OCI-M1 (cell line): ENCODE measurements around the gene ANKRD49.

Experiments
- DNase-seq: peaks from one replicate; lab custom pipeline; 2025; lab: John Stamatoyannopoulos, UW

The ANKRD49 gene

DNA sequence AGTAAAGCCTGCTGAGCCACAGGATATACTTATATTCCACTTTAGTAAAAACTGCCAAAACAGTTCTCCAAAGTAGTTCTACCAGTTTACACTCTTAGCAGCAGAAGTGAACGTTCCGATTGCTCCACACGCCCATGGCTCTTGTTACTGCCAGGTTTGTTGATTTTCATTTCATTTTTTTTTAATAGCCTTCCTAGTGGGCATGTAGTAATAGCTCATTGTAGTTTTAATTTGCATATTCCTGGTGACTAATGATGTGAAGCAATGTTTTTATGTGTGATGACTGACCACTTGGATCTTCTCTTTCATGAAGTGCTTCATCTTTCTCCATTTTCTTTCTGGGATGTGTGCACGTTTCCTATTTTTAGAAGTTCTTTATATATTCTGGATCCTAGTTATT lies 13.7 kb downstream of the ANKRD49 start:
- DNase-seq, result no peak

DNA sequence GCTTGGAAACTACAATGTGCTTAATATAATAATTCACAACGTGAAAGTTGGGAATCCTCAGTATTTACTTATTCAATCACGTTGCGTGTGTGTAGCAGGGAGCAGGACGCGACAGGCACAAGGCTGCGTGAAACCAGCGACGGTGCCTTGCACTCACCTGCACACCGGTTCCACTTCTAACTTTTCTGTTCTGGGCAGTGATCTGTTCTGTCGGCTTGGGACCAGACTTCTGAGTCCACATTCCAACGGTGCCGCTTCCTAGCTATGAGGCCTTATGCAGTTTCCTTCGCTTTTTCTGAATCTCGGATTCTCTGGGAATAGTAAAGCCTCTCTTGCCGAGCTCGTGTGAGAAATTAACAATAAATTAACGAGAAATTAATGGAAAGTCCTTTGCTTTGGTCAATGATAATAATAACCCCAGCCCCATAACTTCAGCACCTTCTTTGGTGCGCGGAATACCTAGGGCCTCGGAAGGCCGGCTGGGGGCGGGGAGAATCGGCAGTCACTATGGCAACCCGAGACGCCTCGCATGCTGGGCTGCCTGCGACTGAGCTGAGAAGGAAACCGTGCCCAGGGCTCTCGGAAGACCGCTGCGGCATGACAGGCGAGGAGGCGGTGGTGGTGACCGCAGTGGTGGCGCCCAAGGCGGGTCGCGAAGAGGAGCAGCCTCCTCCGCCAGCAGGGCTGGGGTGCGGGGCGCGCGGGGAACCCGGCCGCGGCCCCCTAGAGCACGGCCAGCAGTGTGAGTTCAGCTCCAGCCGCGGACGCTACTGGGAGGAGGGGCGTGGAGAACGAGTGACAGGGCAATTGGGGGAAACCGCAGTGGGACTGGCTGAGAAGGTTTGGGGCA lies 18.4 kb downstream of the ANKRD49 start, which contains the start of gene C11orf97:
Gene C11orf97 (plus strand): TSS at position 530 of the 850 bp plus-strand sequence. CDS start 68 bp downstream, at position 598.
- DNase-seq, result peak; percentile 27

DNA sequence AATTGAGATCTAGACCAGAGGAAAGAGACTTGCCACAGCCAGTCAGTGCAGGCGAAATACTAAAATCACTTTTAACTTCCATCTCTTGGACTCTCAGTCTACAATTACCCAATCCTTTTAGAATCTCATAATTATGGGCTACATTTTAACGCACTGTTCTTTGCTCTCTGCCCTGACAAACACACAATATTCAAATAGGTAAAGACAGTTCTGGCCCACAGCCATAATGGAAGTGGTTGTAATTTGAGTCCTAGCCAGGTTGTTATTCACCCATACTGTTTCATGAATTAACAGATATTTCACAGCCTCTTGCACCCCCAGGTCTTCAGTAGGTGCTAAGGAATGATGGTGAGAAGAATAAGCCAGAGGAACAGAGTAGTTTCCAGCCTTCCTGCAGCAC lies 19.3 kb downstream of the ANKRD49 start:
- DNase-seq, result no peak

DNA sequence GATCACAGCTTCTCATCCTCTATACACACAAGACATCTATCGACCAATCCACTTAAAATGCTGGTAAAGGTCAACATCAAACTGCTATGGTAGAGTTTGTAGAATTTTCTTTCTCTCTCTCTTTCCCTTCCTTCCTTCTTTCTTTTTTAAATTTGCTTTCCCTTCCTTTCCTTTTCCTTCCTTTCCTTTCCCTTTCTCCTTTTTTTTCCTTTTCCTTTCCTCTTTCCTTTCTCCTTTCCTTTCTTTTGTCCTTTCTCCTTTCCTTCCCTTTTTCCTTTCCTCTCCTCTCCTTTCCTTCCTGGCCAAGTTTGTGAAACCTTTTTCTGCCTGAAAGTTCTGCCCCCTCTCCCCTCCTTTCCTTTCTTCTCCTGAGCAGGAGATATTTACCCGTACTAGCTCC lies 21.6 kb downstream of the ANKRD49 start:
- no peak for DNase-seq

DNA sequence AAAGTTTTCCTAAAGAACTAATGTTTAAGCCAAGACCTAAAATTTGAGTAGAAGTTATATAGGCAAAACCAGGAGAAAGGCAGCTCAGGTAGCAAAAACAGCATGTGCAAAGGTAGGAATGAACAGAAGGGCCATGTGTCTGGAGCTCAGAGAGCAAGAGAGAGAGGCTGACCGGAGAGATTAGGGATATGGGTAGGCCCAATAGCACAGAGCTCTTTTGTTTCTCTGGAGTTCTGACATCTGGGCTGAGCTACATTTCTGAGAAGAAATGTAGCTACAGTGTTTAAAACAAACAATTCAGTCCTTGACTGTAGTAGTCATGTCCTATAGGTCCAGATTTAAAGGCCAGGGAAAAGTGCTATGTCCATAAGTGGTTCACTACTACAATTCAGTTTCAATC lies 22.9 kb downstream of the ANKRD49 start:
- DNase-seq, result no peak

DNA sequence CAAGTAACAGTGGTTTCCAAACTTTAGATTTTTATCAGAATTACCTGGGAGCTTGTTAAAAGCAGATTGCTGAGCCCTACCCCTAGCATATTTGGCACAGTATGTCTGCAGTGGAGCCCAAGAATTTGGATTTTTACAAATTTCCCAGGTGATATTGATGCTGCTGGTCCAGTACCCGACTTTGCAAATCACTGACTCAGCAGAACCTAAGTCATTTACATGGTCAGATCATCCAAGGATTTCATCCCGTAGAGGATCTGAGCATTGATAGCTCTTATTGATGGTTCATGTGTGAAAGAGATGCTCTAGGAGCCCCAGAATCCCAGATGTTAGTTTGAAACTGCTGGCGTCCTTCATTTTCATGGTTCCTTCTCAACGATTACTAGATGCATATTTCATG lies 24.5 kb downstream of the ANKRD49 start:
- DNase-seq, result no peak

DNA sequence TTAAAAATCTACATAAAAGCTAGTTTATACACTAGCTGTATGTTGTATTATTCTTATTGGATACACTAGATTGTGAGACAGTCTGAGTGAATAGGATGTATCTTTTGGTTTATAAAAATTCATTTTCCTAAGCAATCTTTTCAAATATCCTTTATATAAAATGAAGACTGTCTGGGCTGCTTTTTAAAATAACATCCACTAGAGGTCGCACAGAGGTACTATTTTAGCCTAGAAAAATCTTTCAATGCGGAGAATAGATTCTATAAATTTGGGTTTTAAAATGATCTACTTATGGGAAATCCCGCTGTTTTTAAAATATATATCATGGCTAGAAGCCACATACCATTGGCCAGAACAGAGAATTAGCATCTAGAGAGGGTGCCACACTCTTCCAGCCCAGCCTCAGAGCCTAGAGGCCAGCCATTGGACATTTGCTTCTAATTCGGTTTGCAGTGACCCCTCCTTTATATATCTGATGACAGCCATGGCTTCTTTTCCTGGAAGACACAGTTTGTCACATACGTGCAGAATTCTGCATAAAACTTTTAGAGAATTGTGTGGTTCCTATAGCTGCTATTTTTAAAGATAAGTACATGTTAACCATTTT lies 25.8 kb downstream of the ANKRD49 start:
- peak; percentile 73 for DNase-seq

DNA sequence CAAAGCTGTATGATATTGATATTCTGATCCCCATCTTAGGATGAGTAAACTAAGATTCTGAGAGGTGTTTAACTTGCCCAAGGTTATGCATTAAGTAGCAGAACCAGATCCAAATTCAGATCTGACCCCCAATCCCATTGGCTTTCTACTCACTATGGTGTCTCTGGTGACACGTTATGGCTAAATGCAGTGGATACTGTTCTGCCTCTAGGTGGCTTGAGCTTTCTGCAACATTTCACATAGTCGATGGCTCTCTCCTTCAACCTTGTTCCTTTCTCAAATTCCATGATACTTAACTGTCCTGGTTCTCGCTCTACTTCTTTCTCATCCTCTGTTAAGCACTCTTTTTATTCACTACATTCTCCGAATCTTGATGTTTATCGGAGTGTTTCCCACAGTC lies 27.9 kb downstream of the ANKRD49 start:
- peak; percentile 36 for DNase-seq

DNA sequence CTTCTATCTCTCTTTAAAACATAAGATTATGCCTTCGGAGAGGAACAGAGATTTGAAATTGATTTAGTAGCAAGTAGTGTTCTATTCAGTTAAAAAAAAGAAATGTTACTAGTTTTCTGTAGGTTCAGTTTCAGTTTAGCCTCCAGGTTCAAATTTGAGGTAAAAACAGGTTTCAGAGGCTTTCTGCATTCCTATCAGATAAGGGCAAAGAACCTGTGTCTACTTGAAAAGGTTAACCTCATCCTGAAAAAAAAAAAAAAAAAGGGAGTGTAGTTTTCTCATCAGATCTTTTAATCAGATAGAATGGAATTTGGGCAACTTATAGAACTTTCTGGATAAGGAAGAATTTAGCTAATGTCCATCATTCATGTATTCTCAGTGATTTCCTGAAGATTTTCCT lies 30.6 kb downstream of the ANKRD49 start:
- DNase-seq, result no peak

DNA sequence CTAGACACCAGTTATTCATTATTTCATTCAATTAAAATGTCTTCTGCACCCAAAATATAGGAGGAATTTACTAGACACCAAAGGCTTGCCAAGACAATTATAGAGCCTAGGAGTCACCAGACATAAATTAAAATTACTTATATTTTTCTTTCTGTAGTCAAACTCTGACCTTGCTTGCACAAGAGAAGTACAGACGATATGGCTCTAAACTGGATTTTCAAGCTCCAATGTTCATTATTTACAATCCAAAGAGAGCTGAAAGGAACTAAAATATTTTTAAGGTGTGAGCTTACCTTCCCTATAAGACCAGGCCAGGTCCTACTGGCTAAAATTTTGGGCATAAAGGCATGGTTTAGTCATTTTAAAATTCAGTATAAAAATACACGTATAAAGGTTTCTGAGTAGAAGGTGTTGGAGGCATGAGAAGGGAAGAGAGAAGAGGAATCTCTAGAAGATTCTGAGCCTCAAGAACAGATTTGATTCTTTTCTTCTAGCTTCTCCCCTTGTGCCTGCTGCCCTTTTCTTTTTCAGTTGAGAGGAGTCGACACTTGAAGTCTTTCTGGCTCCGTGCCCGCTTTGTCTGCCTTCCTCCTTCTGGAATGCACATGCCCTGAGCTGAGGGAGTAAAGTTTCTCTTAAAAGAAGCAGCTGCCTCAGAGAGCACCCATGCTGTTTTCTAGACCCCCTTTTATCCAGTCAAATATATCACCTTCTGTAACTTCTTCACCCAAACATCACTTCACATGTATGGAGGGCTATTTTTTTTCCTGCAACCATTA lies 32.0 kb downstream of the ANKRD49 start:
- DNase-seq, result peak; percentile 64

DNA sequence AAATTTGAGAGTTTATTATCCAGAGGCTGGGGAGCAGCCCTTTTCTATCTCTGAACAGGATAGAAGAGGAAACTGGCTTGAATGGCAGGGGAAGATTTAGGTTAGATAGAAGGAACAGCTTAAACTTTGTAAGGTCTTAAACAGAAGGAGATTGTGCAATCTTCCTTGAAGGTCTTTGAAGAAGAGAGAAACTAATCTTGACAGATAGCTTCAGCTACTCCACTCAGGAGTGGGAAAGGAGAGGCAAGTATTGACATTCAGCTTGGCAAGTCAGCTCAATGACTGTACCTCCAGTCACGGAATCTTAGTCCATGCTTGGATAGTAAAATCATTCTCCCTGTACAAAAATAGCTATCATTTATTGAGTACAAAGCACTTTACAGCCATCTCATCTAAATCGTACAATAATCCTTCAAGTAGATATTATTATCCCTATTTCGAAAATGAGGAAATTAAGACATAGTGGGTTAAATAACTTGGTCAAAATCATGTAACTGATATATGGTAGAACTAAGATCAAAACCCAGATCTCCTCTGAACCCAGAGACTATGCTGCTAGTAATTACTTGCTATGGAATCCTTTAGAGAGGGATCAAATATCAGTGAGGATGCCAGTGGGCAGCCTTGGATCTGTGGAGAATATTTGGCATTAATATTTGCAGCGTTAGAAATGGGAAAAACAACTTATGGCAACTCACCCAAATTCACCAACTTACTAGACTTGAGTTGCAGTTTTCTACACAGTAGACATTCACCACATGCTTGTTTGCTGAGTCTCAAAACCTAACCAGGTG lies 33.1 kb downstream of the ANKRD49 start:
- DNase-seq, result peak; percentile 75

DNA sequence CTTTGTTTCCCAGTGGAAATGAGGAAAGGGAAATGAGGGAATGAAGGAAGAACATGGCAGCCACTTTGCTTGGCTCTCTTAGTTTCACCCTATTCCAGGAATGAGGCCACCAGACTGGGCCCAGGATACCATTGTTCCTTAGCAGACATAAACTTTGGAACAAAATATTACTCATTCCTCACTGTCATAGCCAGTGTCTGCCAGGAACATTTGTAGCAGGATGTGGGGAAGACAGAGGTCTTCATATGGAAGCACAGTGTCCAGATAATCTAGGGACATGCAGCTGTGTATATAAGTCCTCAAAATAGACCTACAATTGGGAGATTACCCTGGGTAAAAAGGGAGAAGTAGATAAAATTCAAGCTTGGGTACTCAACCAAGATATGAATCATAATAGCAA lies 34.8 kb downstream of the ANKRD49 start:
- no peak for DNase-seq

DNA sequence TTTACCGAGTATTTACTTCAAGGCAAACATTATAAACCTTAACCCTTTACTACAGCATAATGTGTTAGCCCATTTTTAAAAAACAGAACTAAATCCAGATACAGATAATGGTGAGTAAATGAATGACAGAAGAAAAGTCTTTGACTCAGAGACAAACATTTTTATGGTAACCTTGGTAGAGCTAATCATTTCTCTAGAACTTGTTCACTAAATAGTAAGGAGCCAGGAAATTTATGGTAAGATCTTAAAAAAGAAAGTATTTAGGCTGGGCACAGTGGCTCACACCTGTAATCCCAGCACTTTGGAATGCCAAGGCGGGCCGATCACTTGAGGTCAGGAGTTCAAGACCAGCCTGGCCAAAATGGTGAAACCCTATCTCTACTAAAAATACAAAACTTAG lies 38.4 kb downstream of the ANKRD49 start:
- DNase-seq, result no peak

DNA sequence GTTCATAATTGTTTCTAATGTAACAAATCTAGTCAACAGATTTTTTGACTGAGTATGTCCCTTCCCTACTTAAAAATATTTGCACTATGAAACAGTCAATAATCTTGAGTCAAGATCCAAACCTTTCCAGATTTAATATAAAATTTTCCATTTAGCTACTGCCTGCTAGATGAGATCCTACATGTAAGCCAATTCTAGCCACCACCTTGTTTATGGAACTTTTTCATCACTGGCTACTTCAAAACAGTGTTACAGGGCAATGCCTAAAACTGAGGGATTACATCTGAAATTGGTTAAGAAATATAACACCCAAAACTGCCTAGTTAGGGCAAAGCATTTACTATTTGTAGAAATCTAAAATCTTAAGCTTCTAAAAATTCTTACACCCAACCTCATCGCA lies 39.4 kb downstream of the ANKRD49 start:
- DNase-seq, result peak; percentile 50

DNA sequence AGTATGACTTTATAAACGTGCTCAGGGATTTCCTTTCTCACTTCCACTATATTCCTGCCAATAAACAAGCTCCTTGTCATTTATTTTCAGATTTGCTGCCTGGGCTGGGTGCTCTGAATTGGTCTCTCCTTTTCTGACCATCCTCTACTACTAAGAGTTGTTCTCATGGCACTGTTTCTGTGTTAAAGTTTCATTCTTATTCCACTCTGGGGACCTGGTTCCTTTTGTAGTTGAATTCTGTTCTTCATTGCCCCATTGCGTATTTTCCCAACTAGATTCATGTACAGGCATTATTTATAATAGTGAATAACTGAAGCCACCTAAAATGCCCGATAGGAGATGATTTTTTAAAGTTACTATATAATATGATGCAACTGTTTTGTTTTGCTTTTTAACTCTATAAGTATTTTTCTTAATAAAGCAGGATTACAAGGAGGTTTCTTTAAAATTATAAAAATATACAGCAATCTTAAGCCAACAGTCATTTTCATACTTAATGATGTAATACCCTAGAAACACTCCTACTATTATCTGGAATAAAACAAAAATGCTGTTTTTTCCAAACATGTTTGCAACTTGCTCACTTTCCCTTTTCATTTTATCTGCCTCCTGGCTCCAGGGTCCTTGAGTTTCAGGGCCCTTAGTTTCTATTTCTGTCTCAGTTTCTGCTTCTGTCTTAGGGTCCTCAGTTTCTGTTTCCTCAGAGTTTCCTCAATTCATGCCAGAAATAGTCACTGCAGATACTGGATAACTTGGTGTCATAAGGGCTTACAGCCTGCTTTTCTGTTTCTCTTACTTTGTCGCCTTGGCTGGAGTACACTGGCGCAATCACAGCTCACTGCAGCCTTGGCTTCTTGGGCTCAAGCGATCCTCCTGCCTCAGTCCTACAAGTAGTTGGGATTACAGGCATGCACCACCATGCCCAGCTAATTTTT lies 40.2 kb downstream of the ANKRD49 start:
- DNase-seq, result peak; percentile 63

DNA sequence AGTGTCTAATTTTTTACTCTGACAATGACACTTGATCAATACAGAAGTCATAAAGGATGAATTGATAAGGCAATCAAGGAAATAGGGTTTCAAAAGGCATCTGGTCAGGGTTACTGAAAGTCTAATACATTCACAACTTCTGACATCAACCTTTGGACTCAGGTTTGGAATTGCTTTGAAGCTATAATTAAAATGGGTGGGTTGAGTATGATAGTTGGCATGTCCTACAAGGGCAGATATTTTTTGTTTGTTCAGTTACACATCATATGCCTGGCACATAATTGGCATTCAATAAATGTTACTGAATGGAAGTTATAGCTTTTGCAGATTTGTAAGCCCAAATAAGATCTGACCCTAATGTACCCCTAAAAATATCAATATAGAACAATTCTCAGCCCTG lies 42.6 kb downstream of the ANKRD49 start:
- DNase-seq, result no peak

DNA sequence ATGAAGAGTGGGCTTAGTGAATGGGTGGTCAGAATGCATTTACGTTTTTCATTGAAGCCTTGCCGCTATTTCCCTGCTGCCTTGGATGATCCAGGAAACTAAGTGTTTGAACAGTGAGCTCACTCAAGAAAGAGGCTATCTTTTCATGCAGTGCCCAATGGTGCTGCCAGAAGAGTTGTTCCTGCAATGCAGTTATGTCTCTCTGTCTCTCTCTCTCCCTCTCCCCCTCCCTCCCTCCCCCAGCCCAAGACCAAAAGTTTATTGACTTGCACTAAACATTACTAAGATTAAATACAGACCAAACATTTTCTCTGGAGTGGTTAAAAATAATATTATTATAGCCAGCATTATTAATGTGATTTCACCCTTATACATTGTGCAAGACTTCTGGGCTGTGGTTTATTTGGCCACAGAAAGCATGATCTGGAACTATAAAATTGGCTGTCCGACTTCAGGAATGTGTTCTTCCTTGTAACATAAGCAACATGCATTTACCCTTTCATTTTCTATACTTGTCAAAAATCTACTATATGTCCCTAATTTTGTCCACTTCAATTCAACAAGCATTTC lies 43.3 kb downstream of the ANKRD49 start:
- no peak for DNase-seq

DNA sequence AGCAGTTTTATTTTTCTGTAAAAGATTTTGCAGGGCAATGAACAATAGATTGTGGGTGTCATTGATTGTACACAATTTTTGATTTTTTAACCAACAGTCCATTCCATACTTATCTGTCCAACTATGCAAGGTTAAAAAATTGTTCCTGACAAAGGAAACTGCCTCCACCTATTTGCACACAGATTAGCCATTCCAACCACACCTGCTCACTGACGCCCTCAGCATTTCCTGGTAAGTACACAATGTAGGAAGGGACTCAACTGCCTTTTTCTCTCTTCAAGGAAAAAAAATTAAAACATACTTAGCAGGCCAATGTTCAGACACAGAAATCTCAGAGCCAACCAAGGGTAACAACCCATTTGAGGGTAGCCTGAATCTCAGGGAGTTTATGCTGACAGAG lies 45.6 kb downstream of the ANKRD49 start:
- DNase-seq, result no peak

DNA sequence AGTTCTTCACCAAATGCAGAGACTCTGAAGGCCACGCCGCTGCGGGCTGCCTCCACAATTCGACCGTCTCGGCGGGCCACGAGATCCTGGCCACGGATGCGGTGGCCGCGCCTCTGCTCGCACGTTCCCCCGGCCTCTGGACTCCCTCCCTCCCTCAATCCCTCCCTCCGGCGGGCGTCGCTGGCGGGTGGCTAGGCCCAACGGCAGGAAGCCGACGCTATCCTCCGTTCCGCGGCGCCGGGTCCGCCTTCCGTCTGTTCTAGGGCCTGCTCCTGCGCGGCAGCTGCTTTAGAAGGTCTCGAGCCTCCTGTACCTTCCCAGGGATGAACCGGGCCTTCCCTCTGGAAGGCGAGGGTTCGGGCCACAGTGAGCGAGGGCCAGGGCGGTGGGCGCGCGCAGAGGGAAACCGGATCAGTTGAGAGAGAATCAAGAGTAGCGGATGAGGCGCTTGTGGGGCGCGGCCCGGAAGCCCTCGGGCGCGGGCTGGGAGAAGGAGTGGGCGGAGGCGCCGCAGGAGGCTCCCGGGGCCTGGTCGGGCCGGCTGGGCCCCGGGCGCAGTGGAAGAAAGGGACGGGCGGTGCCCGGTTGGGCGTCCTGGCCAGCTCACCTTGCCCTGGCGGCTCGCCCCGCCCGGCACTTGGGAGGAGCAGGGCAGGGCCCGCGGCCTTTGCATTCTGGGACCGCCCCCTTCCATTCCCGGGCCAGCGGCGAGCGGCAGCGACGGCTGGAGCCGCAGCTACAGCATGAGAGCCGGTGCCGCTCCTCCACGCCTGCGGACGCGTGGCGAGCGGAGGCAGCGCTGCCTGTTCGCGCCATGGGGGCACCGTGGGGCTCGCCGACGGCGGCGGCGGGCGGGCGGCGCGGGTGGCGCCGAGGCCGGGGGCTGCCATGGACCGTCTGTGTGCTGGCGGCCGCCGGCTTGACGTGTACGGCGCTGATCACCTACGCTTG lies 50.2 kb downstream of the ANKRD49 start, which contains the start of gene FUT4:
Gene FUT4 (plus strand): TSS at position 227 of the 951 bp plus-strand sequence. CDS start 213 bp downstream, at position 440.
- DNase-seq, result peak; percentile 88
